Activated T-cell treated with anti-CD3 and anti-CD28 coated beads, Interleukin-2, amount 50 U/mL, for 4 hours (primary cell): ENCODE data around the gene DNAH2. TPM values are rescaled to one million over a fixed set of nuclear protein-coding genes. Genes with fewer than 3 reads are reported as not detected.

ENCODE experiments used
- ATAC-seq, 2 donors: fragments of 200-7000 bp; cut with Tn5 transposase; one replicate each; pipeline ENCODE4 v1.10.0; 2021
- DNase-seq: peaks from one replicate; pipeline ENCODE4 v3.0.0-alpha.2; 2020
- H3K27me3 Mint-ChIP-seq: one replicate; pipeline ENCODE4 v1.8.0; 2021; ENCODE audit warnings: low read depth, mixed read lengths
- H3K36me3 Mint-ChIP-seq: one replicate; pipeline ENCODE4 v1.8.0; 2022; ENCODE audit warnings: mixed read lengths; ENCODE audit not compliant: insufficient read depth
- H3K4me1 Mint-ChIP-seq: one replicate; pipeline ENCODE4 v1.8.0; 2021; ENCODE audit warnings: low read depth, mixed read lengths
- H3K4me3 Mint-ChIP-seq: one replicate; pipeline ENCODE4 v1.8.0; 2021; ENCODE audit warnings: mild to moderate bottlenecking, moderate library complexity, mixed read lengths
- H3K9me3 Mint-ChIP-seq: one replicate; pipeline ENCODE4 v1.8.0; 2021; ENCODE audit warnings: mixed read lengths
- total RNA-seq, 3 donors: library from RNA; stranded (reverse); gene quantifications; one replicate each; pipeline ENCODE4 v1.2.1, GENCODE V29; 2021

Gene DNAH2
- total RNA-seq, 3 donors from 2014 or later = not detected

GRCh38 chr17:7767004-7767403 is 49.5 kb downstream of the DNAH2 start:
- Mint-ChIP-seq H3K4me1 (no peaks in the 10 kb centered on the region), H3K36me3 (no peaks in the 10 kb centered on the region), H3K27me3 (peaks cover 11% of the 10 kb centered on the region), H3K9me3 (no peaks in the 10 kb centered on the region), H3K4me3 (no peak overlapping the region)
- no peak for ATAC-seq
- no peak for DNase-seq

GRCh38 chr17:7767405-7768021 is 50.0 kb downstream of the DNAH2 start:
- DNase-seq = no peak
- no peak overlapping the region for H3K4me3 Mint-ChIP-seq
- H3K36me3 Mint-ChIP-seq = no peaks in the 10 kb centered on the region
- no peaks in the 10 kb centered on the region for H3K4me1 Mint-ChIP-seq
- peaks cover 13% of the 10 kb centered on the region for H3K27me3 Mint-ChIP-seq
- no peaks in the 10 kb centered on the region for H3K9me3 Mint-ChIP-seq
- ATAC-seq = no peak

GRCh38 chr17:7769854-7770253 is 52.3 kb downstream of the DNAH2 start:
- Mint-ChIP-seq H3K36me3 (no peaks in the 10 kb centered on the region), H3K9me3 (no peaks in the 10 kb centered on the region), H3K27me3 (peaks cover 28% of the 10 kb centered on the region), H3K4me1 (no peaks in the 10 kb centered on the region), H3K4me3 (no peak overlapping the region)
- no peak for ATAC-seq
- DNase-seq = no peak

- ATAC-seq (no peak), DNase-seq (no peak)
- no peaks in the 10 kb centered on the region for H3K9me3 Mint-ChIP-seq
- peaks cover 34% of the 10 kb centered on the region for H3K27me3 Mint-ChIP-seq
- no peaks in the 10 kb centered on the region for H3K36me3 Mint-ChIP-seq
- no peak overlapping the region for H3K4me3 Mint-ChIP-seq
- H3K4me1 Mint-ChIP-seq = no peaks in the 10 kb centered on the region
Observed at GRCh38 chr17:7774055-7774521, 56.5 kb downstream of the DNAH2 start.

- no peaks in the 10 kb centered on the region for H3K4me1 Mint-ChIP-seq
- DNase-seq = no peak
- H3K27me3 Mint-ChIP-seq = peaks cover 34% of the 10 kb centered on the region
- H3K4me3 Mint-ChIP-seq = no peak overlapping the region
- H3K9me3 Mint-ChIP-seq = no peaks in the 10 kb centered on the region
- ATAC-seq = no peak
- no peaks in the 10 kb centered on the region for H3K36me3 Mint-ChIP-seq
Observed at GRCh38 chr17:7775051-7775450, 57.5 kb downstream of the DNAH2 start.

- DNase-seq (no peak), ATAC-seq (no peak)
- H3K27me3 Mint-ChIP-seq = peaks cover 32% of the 10 kb centered on the region
- no peaks in the 10 kb centered on the region for H3K36me3 Mint-ChIP-seq
- H3K4me1 Mint-ChIP-seq = no peaks in the 10 kb centered on the region
- no peaks in the 10 kb centered on the region for H3K9me3 Mint-ChIP-seq
- no peak overlapping the region for H3K4me3 Mint-ChIP-seq
Observed at GRCh38 chr17:7777017-7777416, 59.5 kb downstream of the DNAH2 start.

GRCh38 chr17:7780736-7781135 is 63.2 kb downstream of the DNAH2 start:
- no peaks in the 10 kb centered on the region for H3K4me1 Mint-ChIP-seq
- no peak for ATAC-seq

GRCh38 chr17:7781429-7781828 is 63.9 kb downstream of the DNAH2 start:
- H3K4me1 Mint-ChIP-seq = no peaks in the 10 kb centered on the region
- DNase-seq (no peak), ATAC-seq (no peak)
- H3K4me3 Mint-ChIP-seq = no peak overlapping the region
- peaks cover 14% of the 10 kb centered on the region for H3K27me3 Mint-ChIP-seq
- H3K9me3 Mint-ChIP-seq = no peaks in the 10 kb centered on the region
- H3K36me3 Mint-ChIP-seq = no peaks in the 10 kb centered on the region

More at GRCh38 chr17:7780736-7781135, 63.2 kb downstream of the DNAH2 start:
- no peaks in the 10 kb centered on the region for H3K9me3 Mint-ChIP-seq
- no peak overlapping the region for H3K4me3 Mint-ChIP-seq
- no peak for DNase-seq
- H3K27me3 Mint-ChIP-seq = peaks cover 20% of the 10 kb centered on the region
- no peaks in the 10 kb centered on the region for H3K36me3 Mint-ChIP-seq

GRCh38 chr17:7782240-7782639 is 64.7 kb downstream of the DNAH2 start:
- no peaks in the 10 kb centered on the region for H3K9me3 Mint-ChIP-seq
- no peak for DNase-seq
- no peak overlapping the region for H3K4me3 Mint-ChIP-seq
- H3K27me3 Mint-ChIP-seq = peaks cover 11% of the 10 kb centered on the region
- no peaks in the 10 kb centered on the region for H3K4me1 Mint-ChIP-seq
- no peaks in the 10 kb centered on the region for H3K36me3 Mint-ChIP-seq
- ATAC-seq = no peak

GRCh38 chr17:7786866-7787265 is 69.3 kb downstream of the DNAH2 start:
- Mint-ChIP-seq H3K9me3 (no peaks in the 10 kb centered on the region), H3K4me1 (no peaks in the 10 kb centered on the region), H3K4me3 (no peak overlapping the region), H3K27me3 (peaks cover 11% of the 10 kb centered on the region), H3K36me3 (no peaks in the 10 kb centered on the region)
- no peak for ATAC-seq
- no peak for DNase-seq

GRCh38 chr17:7789131-7789530 is 71.6 kb downstream of the DNAH2 start:
- H3K9me3 Mint-ChIP-seq = no peaks in the 10 kb centered on the region
- no peak overlapping the region for H3K4me3 Mint-ChIP-seq
- no peaks in the 10 kb centered on the region for H3K36me3 Mint-ChIP-seq
- DNase-seq (no peak), ATAC-seq (no peak)
- peaks cover 1% of the 10 kb centered on the region for H3K27me3 Mint-ChIP-seq
- no peaks in the 10 kb centered on the region for H3K4me1 Mint-ChIP-seq

- no peak for DNase-seq
- H3K27me3 Mint-ChIP-seq = peaks cover 4% of the 10 kb centered on the region
- no peak for ATAC-seq
- H3K9me3 Mint-ChIP-seq = no peaks in the 10 kb centered on the region
- H3K4me1 Mint-ChIP-seq = no peaks in the 10 kb centered on the region
- no peak overlapping the region for H3K4me3 Mint-ChIP-seq
- H3K36me3 Mint-ChIP-seq = no peaks in the 10 kb centered on the region
Observed at GRCh38 chr17:7790150-7790549, 72.6 kb downstream of the DNAH2 start.

- ATAC-seq (no peak), DNase-seq (no peak)
- no peaks in the 10 kb centered on the region for H3K36me3 Mint-ChIP-seq
- H3K27me3 Mint-ChIP-seq = peaks cover 6% of the 10 kb centered on the region
- no peaks in the 10 kb centered on the region for H3K9me3 Mint-ChIP-seq
- H3K4me3 Mint-ChIP-seq = no peak overlapping the region
- H3K4me1 Mint-ChIP-seq = no peaks in the 10 kb centered on the region
Observed at GRCh38 chr17:7792611-7793010, 75.1 kb downstream of the DNAH2 start.

- ATAC-seq = no peak
Observed at GRCh38 chr17:7794075-7794663, 76.6 kb downstream of the DNAH2 start.

GRCh38 chr17:7797976-7798375 is 80.4 kb downstream of the DNAH2 start:
- ATAC-seq (no peak), DNase-seq (no peak)
- no peaks in the 10 kb centered on the region for H3K9me3 Mint-ChIP-seq
- H3K4me3 Mint-ChIP-seq = no peak overlapping the region
- no peaks in the 10 kb centered on the region for H3K36me3 Mint-ChIP-seq
- H3K4me1 Mint-ChIP-seq = no peaks in the 10 kb centered on the region
- peaks cover 8% of the 10 kb centered on the region for H3K27me3 Mint-ChIP-seq

More at GRCh38 chr17:7794075-7794663, 76.6 kb downstream of the DNAH2 start:
- Mint-ChIP-seq H3K27me3 (peaks cover 6% of the 10 kb centered on the region), H3K9me3 (no peaks in the 10 kb centered on the region), H3K36me3 (no peaks in the 10 kb centered on the region), H3K4me3 (no peak overlapping the region), H3K4me1 (no peaks in the 10 kb centered on the region)
- DNase-seq = no peak
